WI38 (cell line): ENCODE data around the gene MYO9B.
A peak's percentile ranks its signal among the peaks of the same experiment; 100 is the strongest.

Source experiments
- H3K4me3 ChIP-seq: 2 replicates; pipeline ENCODE4 v1.5.1; 2011; ENCODE audit warnings: low read depth, mild to moderate bottlenecking, control low read depth, low read length
- TF ChIP-seq, protein P1 (sequence below): IDR thresholded peaks from 2 replicates; pipeline ENCODE4 v1.5.1; 2012; ENCODE audit warnings: low read depth, mild to moderate bottlenecking, control low read depth, low read length

Gene MYO9B

GRCh38 chr19:17202713-17203112 lies 127.1 kb downstream of the MYO9B start:
- no peak overlapping the region for H3K4me3 ChIP-seq
- TF ChIP-seq, protein P1, sequence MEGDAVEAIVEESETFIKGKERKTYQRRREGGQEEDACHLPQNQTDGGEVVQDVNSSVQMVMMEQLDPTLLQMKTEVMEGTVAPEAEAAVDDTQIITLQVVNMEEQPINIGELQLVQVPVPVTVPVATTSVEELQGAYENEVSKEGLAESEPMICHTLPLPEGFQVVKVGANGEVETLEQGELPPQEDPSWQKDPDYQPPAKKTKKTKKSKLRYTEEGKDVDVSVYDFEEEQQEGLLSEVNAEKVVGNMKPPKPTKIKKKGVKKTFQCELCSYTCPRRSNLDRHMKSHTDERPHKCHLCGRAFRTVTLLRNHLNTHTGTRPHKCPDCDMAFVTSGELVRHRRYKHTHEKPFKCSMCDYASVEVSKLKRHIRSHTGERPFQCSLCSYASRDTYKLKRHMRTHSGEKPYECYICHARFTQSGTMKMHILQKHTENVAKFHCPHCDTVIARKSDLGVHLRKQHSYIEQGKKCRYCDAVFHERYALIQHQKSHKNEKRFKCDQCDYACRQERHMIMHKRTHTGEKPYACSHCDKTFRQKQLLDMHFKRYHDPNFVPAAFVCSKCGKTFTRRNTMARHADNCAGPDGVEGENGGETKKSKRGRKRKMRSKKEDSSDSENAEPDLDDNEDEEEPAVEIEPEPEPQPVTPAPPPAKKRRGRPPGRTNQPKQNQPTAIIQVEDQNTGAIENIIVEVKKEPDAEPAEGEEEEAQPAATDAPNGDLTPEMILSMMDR, result no peak

GRCh38 chr19:17205237-17206140 lies 129.9 kb downstream of the MYO9B start:
- H3K4me3 ChIP-seq, result no peak overlapping the region
- TF ChIP-seq, protein P1, result peak; percentile 64

DNA sequence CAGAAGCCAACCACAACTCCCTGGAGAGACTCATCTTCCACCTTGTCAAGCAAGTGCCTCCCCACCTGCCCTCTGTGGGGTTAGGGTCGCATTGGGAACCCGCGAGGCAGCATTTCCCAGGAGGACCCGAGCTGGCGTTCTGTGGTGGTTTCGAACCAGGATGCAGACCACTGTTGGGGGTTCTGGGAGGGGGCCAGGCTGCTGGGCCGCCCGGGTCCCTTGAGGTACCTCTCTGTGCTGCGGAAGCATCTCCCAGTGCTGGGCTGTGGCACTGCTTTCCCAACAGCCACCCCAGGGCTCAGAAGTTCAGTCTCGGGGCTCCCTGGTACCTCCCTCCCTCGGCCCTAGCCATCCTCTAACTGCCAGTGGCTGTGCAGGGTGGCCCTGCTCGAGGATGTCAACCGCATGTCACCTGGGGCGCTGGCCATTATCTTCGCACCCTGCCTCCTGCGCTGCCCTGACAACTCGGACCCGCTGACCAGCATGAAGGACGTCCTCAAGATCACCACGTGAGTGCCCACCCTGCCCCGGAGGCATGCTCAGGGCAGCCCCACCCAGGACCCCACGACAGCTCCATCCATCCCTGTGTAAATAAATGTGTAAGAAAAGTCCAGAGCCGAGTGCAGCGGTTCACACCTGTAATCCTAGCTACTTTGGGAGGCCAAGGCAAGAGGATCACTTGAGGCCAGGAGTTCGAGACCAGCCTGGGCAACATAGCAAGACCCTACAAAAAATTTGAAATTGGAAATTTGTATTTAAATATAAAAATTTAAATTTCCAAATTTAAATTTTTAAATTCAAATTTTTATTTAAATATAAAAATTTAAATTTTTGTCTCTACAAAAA lies 131.4 kb downstream of the MYO9B start:
- no peak overlapping the region for H3K4me3 ChIP-seq
- TF ChIP-seq, protein P1, result no peak

GRCh38 chr19:17209126-17210036 lies 133.8 kb downstream of the MYO9B start:
- TF ChIP-seq, protein P1, result no peak
- no peak overlapping the region for H3K4me3 ChIP-seq

- TF ChIP-seq, protein P1, result no peak
- no peak overlapping the region for H3K4me3 ChIP-seq
Observed at GRCh38 chr19:17210296-17210695, 134.7 kb downstream of the MYO9B start.

- TF ChIP-seq, protein P1, result no peak
- H3K4me3 ChIP-seq, result no peak overlapping the region
Observed at GRCh38 chr19:17211547-17212446, 136.2 kb downstream of the MYO9B start.
